GM19043 (cell line): ENCODE measurements around the gene APOBEC2.

ENCODE experiments used
- ATAC-seq: cut with Tn5 transposase; IDR thresholded peaks from one replicate; pipeline ENCODE4 v1.9.1; 2021; ENCODE audit warnings: low read depth; ENCODE audit not compliant: unreplicated experiment

The APOBEC2 gene

DNA sequence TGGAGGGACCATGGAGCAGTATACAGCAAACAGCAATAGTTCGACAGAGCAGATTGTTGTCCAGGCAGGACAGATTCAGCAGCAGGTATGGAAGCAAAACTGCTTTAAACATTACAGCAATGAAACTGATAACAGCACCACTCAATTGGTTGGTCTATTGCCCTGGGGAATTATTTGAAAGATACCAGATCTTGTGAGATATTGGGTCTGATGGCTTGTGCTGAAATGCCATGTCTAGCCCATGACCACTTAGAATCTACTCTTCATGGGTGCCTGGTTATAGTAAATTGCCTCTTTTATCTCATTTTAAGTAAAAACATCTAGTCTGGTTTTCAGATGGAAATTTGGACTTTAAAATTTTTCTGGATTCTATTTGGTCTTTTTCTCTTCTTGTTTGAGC lies 26.1 kb downstream of the APOBEC2 start:
- no peak for ATAC-seq

DNA sequence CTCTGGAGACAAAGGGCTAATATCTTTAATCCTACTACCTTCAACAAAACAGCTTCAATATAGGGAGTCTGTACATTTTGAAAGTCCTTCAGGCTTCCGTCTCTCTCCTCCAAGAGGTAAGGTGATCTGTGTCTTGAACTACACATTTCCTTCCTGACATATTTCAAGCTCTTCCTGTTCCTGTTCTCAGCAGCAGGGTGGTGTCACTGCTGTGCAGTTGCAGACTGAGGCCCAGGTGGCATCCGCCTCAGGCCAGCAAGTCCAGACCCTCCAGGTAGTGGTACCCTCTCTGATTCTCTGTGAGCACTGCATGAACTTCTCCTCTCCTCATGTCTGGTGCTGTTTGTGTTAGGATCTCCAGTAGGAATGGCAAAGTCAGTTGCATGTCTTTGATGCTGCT lies 27.6 kb downstream of the APOBEC2 start:
- no peak for ATAC-seq

DNA sequence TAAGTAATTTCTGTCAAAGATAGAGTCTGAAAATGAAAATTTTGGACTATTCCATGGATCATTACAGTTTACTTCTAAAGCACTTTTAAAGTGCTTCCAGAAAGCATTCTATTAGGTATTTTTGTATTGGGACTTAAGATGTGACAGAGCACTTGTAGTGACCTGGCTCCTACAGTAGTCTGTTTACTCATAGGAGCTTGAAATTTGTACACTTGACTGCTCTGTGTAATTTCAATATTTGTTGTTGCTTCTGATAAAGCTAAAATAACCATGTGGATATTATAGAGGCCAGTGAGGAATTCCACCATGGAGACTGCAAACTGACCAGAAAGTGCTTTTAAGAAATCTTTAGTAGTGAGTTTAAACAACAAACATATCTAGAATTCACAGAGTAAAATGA lies 30.1 kb downstream of the APOBEC2 start:
- no peak for ATAC-seq

DNA sequence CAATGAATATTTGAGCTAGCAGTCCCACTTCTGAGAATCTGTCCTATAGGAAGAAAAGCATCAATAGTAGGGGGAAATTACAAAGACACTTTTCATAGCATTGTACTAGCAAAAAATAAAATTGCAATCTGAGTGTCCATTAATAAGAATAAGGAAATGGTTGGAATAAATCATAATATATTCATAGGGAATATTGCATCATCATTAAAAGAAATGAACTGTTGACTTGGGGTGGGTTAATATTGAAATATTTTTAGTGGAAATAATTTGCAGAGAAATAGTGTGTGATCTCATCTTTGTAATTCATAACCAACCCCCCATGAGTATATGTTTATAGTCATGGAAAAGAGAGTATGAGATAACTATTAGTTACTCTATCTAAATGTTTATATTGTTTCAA lies 32.2 kb downstream of the APOBEC2 start:
- no peak for ATAC-seq

DNA sequence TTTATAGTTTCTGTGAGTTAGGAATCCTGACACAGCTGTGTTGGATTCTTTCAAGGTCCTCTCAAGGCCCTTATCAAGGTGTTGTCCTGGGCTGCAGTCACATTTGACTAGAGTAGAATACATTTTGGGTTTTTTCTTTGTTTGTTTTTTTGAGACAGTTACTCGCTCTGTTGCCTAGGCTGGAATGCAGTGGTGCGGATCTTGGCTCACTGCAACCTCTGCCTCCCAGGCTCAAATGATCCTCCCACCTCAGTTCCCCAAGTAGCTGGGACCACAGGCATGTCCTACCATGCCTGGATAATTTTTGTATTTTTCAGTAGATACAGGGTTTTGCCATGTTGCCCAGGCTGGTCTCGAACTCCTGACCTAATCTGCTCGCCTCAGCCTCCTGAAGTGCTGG lies 35.4 kb downstream of the APOBEC2 start:
- no peak for ATAC-seq

DNA sequence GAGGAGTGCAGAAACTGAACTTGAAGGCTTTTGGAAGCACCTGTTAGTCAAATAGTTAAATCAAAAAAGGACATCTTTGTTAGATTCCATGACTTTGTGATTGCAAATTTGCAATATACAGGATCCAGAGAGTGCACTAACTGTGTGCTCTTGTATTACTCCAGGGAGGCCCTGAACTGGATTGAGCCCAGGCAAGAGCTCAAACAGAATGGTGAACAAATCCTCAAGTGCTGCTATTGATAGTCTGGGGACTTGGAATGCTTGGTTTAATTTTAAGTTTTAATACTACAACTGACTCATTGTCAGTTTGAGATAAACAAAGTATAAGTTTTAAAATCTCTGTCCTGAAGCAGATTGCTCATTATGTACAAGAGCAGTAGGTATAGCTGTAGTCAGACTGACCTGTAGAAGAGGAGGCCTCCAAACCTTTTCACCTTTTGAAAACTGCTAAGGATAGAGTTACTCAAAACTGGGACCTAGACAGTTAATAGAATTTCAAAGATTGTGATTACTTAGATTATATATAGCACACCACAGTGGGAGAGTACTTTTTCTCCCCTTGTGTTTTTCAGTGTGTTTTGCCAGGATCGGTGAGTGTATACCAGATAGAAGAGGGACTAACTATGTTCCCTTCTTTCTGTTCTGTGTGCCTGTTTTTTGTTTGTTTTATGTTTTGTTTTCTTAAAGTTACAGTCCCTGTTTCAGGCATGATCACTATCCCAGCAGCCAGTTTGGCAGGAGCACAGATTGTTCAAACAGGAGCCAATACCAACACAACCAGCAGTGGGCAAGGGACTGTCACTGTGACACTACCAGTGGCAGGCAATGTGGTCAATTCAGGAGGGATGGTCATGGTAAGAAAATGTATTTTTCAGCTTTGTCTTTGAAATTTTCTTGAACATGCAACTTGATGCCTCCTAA lies 38.1 kb downstream of the APOBEC2 start:
- ATAC-seq, result no peak

DNA sequence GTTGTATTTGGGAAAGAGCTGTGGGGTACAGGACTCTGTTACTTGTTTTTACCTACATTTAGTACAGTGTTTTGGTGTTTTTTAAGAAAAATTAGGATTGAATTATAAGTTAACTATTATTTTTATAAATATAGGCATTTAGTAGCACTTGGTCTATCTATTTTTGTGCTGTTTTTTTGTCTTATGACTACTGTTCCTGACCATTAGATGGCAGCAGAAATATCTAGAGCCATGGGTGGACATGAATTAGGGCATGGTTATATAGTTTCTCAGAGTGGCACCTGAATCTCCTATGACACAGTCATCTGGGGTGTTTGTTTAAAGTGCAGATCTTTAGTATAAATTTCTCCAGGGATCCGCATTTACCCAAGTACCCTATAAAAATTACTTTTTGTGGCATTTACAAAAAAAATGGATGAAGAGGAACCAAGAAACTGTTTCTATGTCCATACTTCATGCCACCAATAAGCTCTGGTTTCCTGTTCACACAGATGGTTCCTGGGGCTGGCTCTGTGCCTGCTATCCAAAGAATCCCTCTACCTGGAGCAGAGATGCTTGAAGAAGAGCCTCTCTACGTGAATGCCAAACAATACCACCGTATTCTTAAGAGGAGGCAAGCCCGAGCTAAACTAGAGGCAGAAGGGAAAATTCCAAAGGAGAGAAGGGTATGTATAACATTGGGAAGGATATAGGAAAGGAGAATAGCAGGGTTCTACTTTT lies 39.6 kb downstream of the APOBEC2 start:
- ATAC-seq, result no peak

DNA sequence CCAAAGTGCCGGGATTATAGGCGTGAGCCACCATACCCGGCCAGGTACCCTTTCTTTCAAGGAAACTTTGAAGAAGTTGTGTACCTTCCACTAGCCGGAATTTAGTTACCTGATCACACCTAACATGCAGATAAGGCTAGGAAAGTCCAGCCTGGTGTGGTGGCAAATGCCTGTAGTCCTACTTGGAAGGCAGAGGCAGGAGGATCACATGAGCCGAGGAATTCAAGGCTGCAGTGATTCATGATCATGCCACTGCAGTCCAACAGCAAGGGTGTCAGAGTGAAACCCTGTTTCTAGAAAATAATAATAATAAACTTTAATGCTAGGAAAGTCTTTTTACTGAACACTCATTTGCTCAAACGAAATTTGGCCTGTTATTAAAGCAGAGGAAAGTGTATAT lies 40.7 kb downstream of the APOBEC2 start:
- ATAC-seq, result no peak

DNA sequence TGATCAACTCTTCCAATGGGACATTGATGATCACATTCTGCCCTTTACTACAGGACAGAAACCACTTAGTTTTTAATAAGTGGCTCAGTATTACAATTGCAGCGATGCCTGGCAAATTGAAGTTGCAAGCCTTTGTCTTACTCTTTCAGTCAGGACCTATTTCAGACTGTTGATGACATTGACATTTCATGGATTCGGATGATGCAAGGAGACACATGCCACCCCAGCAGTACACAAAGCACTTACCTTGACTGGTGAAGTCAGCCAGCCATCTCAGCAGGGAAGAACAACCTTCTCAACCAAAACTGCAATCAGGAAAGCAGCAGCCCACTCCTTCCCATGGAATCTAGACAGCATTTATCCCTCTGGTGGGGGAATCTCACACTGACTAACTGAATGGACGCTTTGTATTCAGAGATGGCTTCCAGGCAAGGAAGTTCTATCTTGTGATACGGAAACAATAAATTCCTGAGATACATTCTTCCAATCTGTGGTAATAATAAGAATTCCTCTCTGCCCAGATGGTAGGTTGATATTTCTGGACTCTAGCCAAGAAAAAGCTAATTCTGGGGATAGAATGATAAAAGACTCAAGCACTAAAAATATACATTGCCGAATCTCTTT lies 44.6 kb downstream of the APOBEC2 start:
- no peak for ATAC-seq

DNA sequence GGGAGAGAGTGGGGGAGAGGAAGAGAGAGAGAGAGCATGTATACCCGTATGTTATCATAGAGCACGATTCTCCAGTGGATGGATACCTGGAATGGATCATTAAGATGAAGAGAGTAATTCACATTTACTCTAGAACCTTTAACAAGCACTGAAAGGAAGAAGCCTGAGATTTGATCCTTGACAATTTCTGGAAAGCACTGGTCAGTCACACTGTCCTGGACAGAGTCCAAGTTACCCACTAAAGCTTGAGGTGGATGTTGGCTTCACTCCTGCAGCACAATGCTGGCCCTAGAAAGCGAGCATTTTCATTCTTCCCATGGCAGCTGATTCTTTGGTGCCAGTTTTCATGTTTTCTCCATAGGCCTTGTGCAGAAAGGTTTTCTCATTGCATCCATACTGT lies 45.4 kb downstream of the APOBEC2 start:
- no peak for ATAC-seq

DNA sequence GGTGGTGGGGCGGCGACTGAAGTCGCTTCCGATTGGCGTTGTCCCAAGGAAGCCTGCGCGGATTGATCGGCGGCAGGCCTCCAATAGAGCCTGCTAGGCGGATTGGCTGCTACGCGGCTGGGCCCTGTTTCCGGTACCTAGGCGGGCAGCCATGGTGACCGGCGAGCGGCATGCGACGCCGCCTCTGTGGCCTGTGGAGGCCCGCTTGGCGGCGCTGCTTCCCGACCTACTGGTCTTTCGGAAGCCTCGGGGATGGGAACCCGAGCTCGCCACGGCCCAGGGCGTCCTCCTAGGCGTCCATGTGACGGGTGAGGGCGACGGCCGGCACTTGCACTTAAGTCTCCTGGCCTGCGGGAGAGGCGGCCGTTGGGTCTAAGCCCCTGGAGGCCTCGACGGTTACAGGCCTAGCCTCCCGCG lies 47.9 kb downstream of the APOBEC2 start:
- no peak for ATAC-seq

DNA sequence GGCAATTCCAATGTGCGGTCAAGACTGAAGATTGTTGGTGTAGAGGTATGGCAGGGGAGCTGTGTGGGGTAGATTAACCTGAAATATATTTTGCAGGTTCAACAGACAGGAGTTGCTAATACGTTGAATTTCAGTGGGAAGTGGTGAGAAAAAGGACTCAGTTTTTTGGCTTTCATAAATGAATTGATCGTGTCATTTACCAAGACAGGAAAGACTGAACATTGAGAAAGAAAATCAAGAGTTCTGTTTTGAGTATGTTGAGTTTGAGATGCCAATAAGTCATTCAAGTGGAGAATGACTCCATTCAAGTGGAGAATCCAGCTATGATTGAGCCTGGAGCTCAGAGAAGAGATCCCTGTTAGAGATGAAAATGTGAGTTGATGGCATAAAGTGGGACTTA lies 50.8 kb downstream of the APOBEC2 start:
- no peak for ATAC-seq

DNA sequence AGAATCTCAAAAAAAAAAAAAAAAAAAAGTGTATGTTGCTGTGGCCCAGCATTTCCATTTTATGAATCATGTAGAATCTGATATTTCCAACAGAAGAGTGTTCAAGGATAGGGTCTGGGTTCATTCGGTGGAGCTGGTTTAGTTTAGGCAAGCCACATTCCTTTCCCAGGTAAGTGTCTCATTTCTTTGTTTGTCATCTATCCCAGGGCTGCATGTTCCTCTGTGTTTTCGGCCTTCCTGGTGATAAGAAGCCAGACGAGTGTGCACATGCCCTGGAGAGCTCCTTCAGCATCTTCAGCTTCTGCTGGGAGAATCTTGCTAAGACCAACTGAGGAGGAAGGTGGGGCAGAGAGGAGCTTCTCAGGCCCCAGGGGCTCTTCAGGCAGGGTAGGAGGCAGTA lies 58.0 kb downstream of the APOBEC2 start:
- ATAC-seq, result no peak
